A549 treated with DMSO at 1 μM for 4 hours (cell line): ENCODE data around the gene ARID3C. TPM values are rescaled to one million over a fixed set of nuclear protein-coding genes. Genes with fewer than 3 reads are reported as not detected.

Source experiments
- total RNA-seq: library from RNA; stranded (reverse); fragments of 200-300 nt; extraction: Qiagen RNA extraction; gene quantifications from 5 replicates; pipeline ENCODE4 v1.2.3, GENCODE V29; 2022; ENCODE audit warnings: low read depth

The ARID3C gene, protein sequence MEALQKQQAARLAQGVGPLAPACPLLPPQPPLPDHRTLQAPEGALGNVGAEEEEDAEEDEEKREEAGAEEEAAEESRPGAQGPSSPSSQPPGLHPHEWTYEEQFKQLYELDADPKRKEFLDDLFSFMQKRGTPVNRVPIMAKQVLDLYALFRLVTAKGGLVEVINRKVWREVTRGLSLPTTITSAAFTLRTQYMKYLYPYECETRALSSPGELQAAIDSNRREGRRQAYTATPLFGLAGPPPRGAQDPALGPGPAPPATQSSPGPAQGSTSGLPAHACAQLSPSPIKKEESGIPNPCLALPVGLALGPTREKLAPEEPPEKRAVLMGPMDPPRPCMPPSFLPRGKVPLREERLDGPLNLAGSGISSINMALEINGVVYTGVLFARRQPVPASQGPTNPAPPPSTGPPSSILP
- 0.10 to 0.28 TPM (median 0.22 TPM) in 5 replicates for total RNA-seq

GRCh38 chr9:34628656-34629490 is at the start of gene ARID3C:
ARID3C (minus strand) TSS chr9:34629066; CDS start chr9:34628014, 1,052 bp downstream.

DNA sequence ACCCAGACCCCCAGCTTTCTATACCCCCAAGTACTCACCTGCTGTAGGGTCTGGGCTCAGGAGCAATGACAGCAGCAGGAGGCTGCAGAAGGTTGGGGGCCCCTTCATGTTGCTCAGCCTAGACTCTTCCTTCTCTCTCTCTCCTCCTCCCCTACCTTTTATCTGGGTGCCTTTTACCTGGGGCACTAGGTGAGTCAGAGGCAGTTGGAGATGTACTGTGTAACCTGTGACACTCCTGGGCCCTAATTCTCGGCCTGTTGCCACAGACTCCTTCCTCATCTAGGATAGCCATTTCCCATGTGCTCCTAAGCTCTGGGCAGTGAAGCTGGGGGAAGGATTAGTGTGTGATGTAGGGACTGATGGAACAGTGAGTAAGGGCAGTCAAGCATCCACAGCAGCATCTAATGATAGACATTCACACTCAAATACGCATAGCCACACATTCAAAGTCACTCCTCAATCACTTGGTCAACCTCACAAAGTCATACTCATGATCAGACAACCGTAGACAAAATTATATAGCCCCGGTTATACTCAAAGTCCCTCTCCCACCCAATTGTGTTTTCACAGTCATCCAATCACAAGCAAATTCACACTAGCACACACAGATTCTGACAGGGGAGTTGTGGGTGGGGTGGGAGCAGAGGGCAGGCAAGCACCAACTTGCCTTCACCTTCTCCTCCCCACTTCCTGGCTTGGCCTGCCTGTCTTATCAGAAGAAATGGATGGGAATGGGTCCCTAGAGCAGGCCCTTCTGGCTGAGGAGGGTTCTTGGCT is 33.8 kb upstream of the ARID3C start, which contains the start of gene CCL27:
Gene CCL27 (minus strand): TSS at position 132 of the 777 bp plus-strand sequence. CDS start 24 bp downstream, at position 108.

GRCh38 chr9:34651876-34652601 is 23.2 kb upstream of the ARID3C start, which contains the start of gene IL11RA:
IL11RA (plus strand) TSS chr9:34652185; CDS start chr9:34655218, 3,033 bp downstream.

DNA sequence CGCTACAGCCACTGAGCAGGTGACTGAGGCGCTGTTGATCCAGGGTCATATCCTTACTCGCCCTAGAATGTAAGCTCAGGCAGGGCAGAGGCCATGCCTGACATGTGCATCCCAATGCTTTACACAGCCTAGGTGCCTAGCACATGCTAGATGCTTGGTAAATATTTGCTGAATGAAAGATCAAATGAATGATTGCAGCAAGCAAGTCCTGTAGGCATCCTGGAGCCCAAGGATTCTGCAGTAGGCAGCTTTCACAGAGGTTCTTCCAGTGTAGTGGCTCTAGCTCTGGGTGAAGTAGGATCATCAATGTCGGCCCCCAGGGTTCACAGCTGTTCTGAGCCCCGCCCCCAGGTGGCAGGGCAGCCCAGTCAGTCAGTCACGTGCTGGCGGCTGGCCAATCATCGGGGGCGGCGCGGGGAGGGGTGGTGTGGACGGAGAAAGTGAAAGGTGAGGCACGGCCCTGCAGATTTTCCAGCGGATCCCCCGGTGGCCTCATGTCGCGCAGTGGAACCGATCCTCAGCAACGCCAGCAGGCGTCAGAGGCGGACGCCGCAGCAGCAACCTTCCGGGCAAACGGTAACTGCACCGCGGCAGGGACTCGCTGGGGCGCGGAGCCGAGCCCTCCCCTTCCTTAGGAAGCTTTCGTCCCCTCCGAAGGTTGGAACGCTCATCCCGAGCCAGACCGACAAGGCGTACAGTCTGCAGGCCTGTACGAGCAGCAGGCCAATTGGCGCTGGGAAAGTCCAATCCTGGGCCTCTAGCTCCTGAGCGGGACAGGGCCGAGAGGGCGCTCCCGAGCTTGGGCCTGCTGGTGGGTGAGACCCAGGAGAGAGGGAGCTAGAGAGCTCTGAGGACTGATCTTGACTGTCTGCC is 17.6 kb upstream of the ARID3C start, which contains the start of gene GALT:
Gene GALT (plus strand): TSS at position 465 of the 873 bp plus-strand sequence. CDS start 30 bp downstream, at position 495.

DNA sequence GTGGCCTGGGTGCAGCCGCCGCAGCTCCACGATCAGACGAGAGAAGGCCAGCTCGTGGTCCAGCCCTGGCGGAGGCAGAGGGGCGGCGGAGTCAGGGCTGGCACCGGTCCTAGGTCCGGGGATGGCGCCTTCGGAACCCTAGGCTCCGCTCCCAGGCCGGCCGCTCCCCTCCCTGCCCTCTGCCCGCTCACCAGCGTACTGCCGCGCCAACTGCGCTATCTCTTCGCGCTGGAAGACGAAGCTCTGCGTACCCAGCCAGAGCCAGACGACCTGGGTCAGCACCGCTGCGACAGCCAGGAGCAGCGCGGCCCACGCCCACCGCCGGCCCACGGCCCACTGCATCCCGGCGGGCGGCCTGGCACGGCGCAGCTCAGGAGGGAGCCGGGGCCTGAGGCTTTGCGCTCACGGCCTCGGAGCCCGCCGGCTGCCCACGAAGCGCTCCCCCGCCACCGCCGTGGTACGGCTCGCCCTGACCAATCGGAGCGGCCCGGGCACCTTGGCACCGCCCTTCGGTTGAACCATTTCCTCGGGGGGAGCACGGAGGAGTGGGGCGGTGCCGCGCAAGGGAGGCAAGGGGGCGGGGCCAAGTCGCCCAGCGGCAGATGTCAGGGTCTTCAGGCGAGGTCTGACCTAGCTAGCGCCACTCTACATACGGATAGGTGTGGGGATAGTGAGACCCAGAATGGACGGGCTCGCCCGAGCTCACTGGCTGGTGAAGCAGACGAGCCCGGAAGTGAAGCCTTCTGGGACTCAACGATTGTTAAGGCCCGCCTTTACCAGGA is 8.7 kb upstream of the ARID3C start, which contains the start of gene SIGMAR1:
Gene SIGMAR1 (minus strand): TSS at position 432 of the 782 bp plus-strand sequence. CDS start 90 bp downstream, at position 342.

GRCh38 chr9:34620061-34620994 is 8.5 kb downstream of the ARID3C start, which contains the start of gene DCTN3:
DCTN3 (minus strand) TSS chr9:34620495; CDS start chr9:34620464, 31 bp downstream.

GRCh38 chr9:34611811-34612787 is 16.8 kb downstream of the ARID3C start, which contains the start of gene RPP25L:
RPP25L (minus strand) TSS chr9:34612097; CDS start chr9:34611296, 801 bp downstream.

DNA sequence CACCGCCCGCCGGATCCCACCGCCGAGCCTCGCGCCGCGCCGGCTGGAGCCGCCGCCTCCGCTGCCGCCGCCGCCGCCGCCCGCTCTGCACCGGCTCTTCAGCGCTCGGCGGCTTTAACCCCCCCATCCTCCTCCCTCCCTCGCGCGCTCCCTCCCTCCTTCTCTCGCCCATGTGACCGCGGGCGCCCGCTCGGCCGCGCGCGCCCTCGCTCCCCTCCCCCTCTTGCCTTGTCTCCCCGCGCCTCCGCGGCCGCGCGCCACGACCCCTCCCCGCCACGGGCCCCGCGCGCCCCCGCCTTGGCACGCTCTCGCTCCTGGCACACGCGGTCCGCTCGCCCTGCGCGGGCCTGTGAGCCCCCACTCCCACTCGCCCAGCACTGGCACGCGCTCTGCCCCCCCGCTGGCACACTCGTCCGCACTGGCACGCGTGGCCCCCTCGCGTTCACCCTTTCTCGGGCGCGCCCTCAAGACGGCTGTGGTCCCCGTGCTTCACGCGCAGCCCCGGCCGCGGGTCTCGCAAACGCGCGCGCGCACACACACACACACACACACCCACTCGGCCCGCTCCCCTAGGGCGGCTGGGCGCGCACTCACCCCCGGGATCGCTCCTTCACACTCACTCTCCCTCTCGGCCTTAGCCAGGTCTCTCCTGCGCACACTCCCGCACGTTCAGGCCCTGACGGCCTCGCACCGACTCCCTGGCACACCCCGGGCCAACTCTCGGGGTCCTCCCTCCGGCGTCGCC is 39.1 kb downstream of the ARID3C start, which contains the start of gene CNTFR:
Gene CNTFR (minus strand): TSS at position 89 of the 745 bp plus-strand sequence. CDS start 20,743 bp downstream, outside the sequence.

Other genes with a start within 250 kb of the ARID3C start
- 16.2 to 19.2 TPM (median 16.6 TPM) in 5 replicates for gene FAM219A, start 170.5 kb downstream of the ARID3C start, total RNA-seq
- gene DNAI1, start 170.3 kb downstream of the ARID3C start, total RNA-seq, result 0.07 TPM in 1 of 5 replicates, not detected in the others
- gene ENHO, start 106.1 kb downstream of the ARID3C start, total RNA-seq, result 1.2 to 2.7 TPM (median 1.9 TPM) in 5 replicates
- 0.07 to 0.20 TPM (median 0.13 TPM) in 4 of 5 replicates, not detected in the other for gene CNTFR, start 39.3 kb downstream of the ARID3C start, total RNA-seq
- 40.7 to 50.0 TPM (median 45.1 TPM) in 5 replicates for gene RPP25L, start 17.0 kb downstream of the ARID3C start, total RNA-seq
- gene DCTN3, start 8.6 kb downstream of the ARID3C start, total RNA-seq, result 97.5 to 107 TPM (median 104 TPM) in 5 replicates
- 164 to 209 TPM (median 186 TPM) in 5 replicates for gene SIGMAR1, start 8.7 kb upstream of the ARID3C start, total RNA-seq
- 13.9 to 19.7 TPM (median 19.1 TPM) in 5 replicates for gene GALT, start 17.6 kb upstream of the ARID3C start, total RNA-seq
- 5.6 to 7.6 TPM (median 6.1 TPM) in 5 replicates for gene IL11RA, start 23.1 kb upstream of the ARID3C start, total RNA-seq
- gene CCL27, start 33.6 kb upstream of the ARID3C start, total RNA-seq, result 0.27 to 0.39 TPM (median 0.34 TPM) in 4 of 5 replicates, not detected in the other
- not detected in 5 replicates for gene CCL19, start 62.2 kb upstream of the ARID3C start, total RNA-seq
- not detected in 5 replicates for gene CCL21, start 81.1 kb upstream of the ARID3C start, total RNA-seq